ENCODE results near the gene WDR64.
A peak's percentile ranks its signal among the peaks of the same experiment; 100 is the strongest.

The WDR64 gene

DNA sequence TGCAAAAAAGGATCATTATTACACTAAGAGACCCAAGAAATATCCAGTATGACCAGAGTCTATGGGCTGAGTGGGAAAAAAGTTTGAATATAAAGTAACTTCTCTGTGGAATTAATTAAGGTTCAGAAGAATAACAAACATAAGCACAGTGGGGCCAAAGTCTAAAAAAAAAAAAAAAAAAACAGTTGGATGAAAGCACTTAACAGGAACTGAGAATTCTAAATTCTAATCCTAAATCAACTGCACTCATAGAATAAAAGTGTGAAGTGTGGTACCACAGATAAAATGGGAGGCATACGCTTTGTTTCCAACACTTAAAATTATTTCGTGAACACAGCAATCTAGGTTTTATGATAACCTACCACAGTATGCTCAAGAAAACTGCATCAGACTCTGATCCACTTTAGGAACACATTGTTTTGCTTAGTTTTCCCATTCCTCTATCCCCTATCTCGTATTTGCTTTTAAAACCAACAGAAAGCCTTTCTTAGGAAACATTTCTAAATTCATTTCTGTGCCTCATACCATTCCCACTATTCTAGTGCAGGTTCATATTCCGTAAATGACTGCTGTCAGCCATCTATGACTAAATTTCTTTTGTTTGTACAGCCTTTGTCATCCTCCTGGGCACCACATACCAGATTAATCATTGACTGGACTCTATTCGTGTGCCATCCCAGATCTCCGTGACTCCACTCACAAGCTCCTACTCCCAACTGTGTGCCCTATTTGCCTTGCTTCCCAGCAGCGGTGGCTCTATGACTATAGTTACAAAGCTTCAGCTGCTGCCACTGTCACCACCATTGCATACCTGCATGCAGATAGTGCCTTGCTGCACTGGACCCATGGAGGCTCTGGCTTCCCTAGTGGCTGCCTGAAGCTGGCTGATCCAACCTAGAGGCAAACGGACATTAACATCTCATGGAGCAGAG lies 36.8 kb upstream of the WDR64 start:
- TF ChIP-seq, protein P1, sequence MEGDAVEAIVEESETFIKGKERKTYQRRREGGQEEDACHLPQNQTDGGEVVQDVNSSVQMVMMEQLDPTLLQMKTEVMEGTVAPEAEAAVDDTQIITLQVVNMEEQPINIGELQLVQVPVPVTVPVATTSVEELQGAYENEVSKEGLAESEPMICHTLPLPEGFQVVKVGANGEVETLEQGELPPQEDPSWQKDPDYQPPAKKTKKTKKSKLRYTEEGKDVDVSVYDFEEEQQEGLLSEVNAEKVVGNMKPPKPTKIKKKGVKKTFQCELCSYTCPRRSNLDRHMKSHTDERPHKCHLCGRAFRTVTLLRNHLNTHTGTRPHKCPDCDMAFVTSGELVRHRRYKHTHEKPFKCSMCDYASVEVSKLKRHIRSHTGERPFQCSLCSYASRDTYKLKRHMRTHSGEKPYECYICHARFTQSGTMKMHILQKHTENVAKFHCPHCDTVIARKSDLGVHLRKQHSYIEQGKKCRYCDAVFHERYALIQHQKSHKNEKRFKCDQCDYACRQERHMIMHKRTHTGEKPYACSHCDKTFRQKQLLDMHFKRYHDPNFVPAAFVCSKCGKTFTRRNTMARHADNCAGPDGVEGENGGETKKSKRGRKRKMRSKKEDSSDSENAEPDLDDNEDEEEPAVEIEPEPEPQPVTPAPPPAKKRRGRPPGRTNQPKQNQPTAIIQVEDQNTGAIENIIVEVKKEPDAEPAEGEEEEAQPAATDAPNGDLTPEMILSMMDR (IDR thresholded peaks at IDR 0.05; ENCODE audit: borderline replicate concordance, control extremely low read depth, extremely low read depth, insufficient read depth, missing control alignments) = no peak
- no peak for DNase-seq (ENCODE audit: low spot score)
- in situ Hi-C loops (cut with MboI; ENCODE audit: low sequenced_read_pairs, unreplicated experiment) = loop anchor here (10.0 kb wide), 1 partner anchor 379 kb away; the partner anchor contains the start of gene MAP1LC3C

DNA sequence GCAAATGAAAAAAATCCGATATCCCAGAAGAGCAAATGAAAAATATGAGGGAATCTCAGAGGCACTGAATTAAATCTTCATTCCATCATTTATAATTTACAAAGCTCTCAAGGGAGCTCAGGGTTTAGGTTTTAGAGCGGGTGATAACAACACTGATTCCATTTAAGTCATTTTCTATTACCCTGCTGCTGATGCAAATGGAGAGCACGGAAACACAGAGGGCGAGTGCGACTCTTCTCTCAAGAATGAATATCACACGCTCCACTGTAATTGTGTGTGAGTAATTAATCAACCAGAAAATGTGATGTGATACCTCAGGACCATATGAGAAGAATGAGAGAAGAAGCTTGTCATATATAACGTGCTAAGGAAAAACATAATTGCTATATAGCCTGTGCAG lies 34.7 kb upstream of the WDR64 start:
- DNase-seq (ENCODE audit: low spot score) = no peak
- TF ChIP-seq, protein P1 (IDR thresholded peaks at IDR 0.05; ENCODE audit: borderline replicate concordance, control extremely low read depth, extremely low read depth, insufficient read depth, missing control alignments) = no peak
- in situ Hi-C loops (cut with MboI; ENCODE audit: low sequenced_read_pairs, unreplicated experiment) = loop anchor here (10.0 kb wide), 1 partner anchor 377 kb away; the partner anchor contains the start of gene MAP1LC3C

DNA sequence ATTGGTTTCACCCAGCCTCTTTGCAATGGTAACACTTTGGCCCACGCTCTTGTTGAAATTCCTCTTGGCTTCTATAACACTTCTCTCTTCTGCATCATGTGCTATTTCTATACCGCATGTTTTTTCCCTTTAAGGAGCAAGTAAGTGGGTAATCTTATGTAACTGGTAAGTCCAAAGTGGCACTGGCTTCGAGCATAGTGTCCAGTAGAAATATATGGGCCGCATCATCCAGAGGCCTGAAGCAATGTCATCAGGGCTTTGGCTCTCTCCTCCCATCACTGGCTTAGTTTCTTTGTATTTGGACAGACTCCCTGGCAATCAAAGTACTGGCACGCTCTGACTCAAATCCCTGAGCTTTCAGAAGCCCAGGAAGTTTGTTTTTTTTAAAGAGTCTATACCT lies 29.4 kb upstream of the WDR64 start:
- in situ Hi-C loops (cut with MboI; ENCODE audit: low sequenced_read_pairs, unreplicated experiment) = loop anchor here (10.0 kb wide), 1 partner anchor 212 kb away; no protein-coding TSS in a partner anchor
- TF ChIP-seq, protein P1 (IDR thresholded peaks at IDR 0.05; ENCODE audit: borderline replicate concordance, control extremely low read depth, extremely low read depth, insufficient read depth, missing control alignments) = no peak
- DNase-seq (ENCODE audit: low spot score) = no peak

DNA sequence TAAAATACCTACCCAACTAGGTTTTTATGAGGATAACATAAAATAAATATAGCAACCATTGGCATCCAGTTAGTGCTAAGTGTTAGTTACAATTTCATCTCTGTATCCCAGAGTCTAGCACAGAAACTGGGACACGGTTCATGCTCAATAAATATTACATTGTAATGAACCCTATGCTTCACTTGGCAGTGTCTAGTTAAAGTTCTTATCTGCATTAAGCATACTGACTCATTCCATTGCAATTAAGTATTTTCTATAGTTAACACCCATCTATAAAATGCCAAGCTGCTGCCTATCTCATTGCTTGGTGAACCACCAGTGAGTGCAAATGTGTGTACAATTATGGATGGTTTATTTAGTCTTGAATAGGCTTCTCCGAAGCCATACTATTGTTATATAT lies 27.1 kb upstream of the WDR64 start:
- TF ChIP-seq, protein P1 (IDR thresholded peaks at IDR 0.05; ENCODE audit: borderline replicate concordance, control extremely low read depth, extremely low read depth, insufficient read depth, missing control alignments) = no peak
- in situ Hi-C loops (cut with MboI; ENCODE audit: low sequenced_read_pairs, unreplicated experiment) = loop anchor here (10.0 kb wide), 1 partner anchor 210 kb away; no protein-coding TSS in a partner anchor

DNA sequence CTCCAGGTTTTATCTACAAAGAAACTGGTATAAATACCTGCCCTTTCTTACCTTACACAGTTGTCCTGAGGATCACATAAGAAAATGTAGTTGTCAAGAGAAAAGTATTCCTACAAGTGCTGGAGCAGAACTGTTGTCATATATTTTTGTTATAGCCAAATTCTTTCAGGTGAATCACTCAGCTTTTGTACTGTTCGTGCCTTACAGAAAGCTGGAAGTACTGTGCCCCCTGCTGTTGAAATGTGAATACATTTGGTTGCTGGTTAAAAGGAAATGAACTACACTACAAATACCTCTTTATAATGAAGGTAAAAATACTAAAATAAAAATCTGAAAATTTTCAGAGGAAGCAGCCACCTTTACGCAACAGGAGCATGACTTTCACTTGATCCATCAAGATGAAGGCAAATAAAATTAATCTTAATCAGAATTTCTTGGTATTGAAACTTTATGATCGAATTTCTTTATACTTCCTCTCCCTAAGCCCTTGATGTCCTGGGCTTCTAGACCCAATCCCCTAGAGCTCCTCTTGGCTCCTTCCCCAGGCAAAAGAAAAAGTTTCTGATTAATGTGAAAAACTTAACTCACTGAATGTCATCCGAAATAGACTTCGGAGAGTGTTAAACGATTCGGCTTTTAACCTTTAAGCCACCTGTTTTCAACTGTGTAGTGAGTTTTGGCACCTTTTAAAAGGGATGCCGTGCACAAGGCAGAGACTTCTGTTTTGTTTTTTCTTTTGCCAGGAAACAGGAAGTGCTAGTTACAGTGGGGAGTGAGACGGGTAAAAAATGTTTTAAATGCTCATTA lies 24.4 kb upstream of the WDR64 start:
- peak; percentile 36 for DNase-seq (ENCODE audit: low spot score)
- in situ Hi-C loops (cut with MboI; ENCODE audit: low sequenced_read_pairs, unreplicated experiment) = loop anchor here (10.0 kb wide), 1 partner anchor 207 kb away; no protein-coding TSS in a partner anchor

More for the DNA sequence above, 27.1 kb upstream of the WDR64 start:
- DNase-seq (ENCODE audit: low spot score) = no peak

More for the DNA sequence above, 24.4 kb upstream of the WDR64 start:
- TF ChIP-seq, protein P1 (IDR thresholded peaks at IDR 0.05; ENCODE audit: borderline replicate concordance, control extremely low read depth, extremely low read depth, insufficient read depth, missing control alignments) = peak; percentile 31

Measured in GM13976 (cell line).